ENCODE data around the gene UVRAG.

Gene UVRAG

DNA sequence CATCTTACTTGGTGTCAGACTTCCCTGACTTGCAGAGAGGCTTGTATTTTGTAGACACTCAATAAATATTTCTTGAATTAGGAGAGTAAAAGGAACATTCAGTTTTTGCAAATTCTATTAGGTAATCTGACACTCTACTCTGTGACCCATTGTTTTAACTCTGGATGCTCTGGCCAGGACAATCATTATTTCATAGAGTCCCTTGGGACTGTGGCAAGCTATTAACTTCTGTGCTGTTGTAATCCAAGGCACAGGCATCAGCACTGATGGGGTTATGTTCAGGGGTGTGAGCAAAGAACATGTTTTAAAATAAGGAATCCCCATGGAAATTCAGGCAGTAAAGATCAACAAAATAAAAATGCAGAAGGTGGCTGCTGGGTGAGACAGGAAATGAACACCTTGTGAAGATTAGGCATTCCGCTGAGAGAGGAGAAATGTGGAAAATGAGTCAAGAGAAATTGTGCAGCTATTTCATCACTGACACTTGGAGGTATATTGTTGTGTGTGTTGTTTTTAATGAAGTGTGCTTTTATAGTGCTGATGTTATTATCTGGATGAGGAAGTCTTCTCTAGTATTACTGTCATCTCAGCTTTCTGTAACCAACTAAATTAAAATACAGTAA lies 216.1 kb downstream of the UVRAG start:
- H3K4me1 ChIP-seq (ENCODE audit: control insufficient read depth, insufficient read depth, low read depth, low read length), result no peaks in the 10 kb centered on the region
- H3K27ac ChIP-seq (ENCODE audit: low read length, poor library complexity, severe bottlenecking), result peak overlapping the region; percentile 86
- H4K8ac ChIP-seq (ENCODE audit: low read length), result no peak overlapping the region
- H3K23ac ChIP-seq (ENCODE audit: low read length in 2 of 2), result no peak overlapping the region
- no peak overlapping the region for H2BK12ac ChIP-seq (ENCODE audit: low read length in 2 of 2)
- DNase-seq, result no peak
- no peak overlapping the region for H2BK5ac ChIP-seq (ENCODE audit: low read depth, low read length, poor library complexity, severe bottlenecking)
- no peak overlapping the region for H4K91ac ChIP-seq (ENCODE audit: low read length)
- no peaks in the 10 kb centered on the region for H3K27me3 ChIP-seq (ENCODE audit: control insufficient read depth in 1 of 2, insufficient read depth in 1 of 2, low read length in 2 of 2)
- H3K36me3 ChIP-seq (ENCODE audit: control insufficient read depth in 1 of 2, insufficient read depth in 2 of 2, low read depth in 1 of 2, low read length in 2 of 2), result peaks cover 0 to 3% of the 10 kb centered on the region in 2 experiments
- WGBS, result 96% methylated on average over 1 of the region's 1 CpG
- no peak overlapping the region for H3K4me3 ChIP-seq (ENCODE audit: insufficient read depth in 1 of 2, low read depth in 1 of 2, low read length in 2 of 2)
- peaks cover 7% of the 10 kb centered on the region for H3K9me3 ChIP-seq (ENCODE audit: control insufficient read depth, low read length)
- H2AK5ac ChIP-seq (ENCODE audit: low read length, severe bottlenecking), result peak overlapping the region; percentile 61
- no peak overlapping the region for H2BK120ac ChIP-seq (ENCODE audit: low read depth, low read length)
- H2BK15ac ChIP-seq (ENCODE audit: low read depth, poor library complexity, severe bottlenecking), result no peak overlapping the region
- H3K4ac ChIP-seq (ENCODE audit: low read depth in 1 of 2, low read length in 2 of 2), result no peak overlapping the region
- H3K9ac ChIP-seq (ENCODE audit: low read length), result no peak overlapping the region
- H3K4me2 ChIP-seq (ENCODE audit: low read length, poor library complexity, severe bottlenecking), result no peak overlapping the region
- H3K18ac ChIP-seq (ENCODE audit: low read depth in 1 of 2, low read length in 2 of 2), result no peak overlapping the region
- no peak overlapping the region for H2AFZ ChIP-seq (ENCODE audit: low read depth, low read length)
- no peak overlapping the region for H3K14ac ChIP-seq (ENCODE audit: low read length in 2 of 2)
- peaks cover 3% of the 10 kb centered on the region for H3K79me1 ChIP-seq (replicated peaks; ENCODE audit: low read length, poor library complexity, severe bottlenecking)

DNA sequence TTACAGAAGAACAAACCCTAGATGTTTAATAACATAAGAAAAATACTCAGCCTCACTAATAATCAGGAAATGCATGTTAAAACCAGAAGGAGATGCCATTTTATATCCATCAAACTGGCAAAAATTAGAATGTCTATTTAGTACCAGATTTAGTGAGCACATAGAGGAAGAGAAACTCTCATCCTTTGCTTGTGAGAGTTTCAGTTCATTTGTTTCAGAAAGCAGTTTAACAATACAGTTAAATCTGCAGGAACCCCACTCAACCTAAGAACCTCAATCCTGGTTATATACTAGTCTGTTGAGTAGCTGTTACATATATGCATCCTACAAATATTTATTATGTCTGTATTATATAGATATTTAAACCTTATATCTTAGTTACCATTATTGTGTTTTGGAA lies 218.7 kb downstream of the UVRAG start:
- Histone ChIP-seq H2BK12ac (ENCODE audit: low read length in 2 of 2) (no peak overlapping the region), H4K8ac (ENCODE audit: low read length) (no peak overlapping the region), H2BK120ac (ENCODE audit: low read depth, low read length) (no peak overlapping the region), H3K14ac (ENCODE audit: low read length in 2 of 2) (no peak overlapping the region), H3K9me3 (ENCODE audit: control insufficient read depth, low read length) (peaks cover 6% of the 10 kb centered on the region), H2BK5ac (ENCODE audit: low read depth, low read length, poor library complexity, severe bottlenecking) (no peak overlapping the region), H2BK15ac (ENCODE audit: low read depth, poor library complexity, severe bottlenecking) (no peak overlapping the region), H3K23ac (ENCODE audit: low read length in 2 of 2) (no peak overlapping the region), H3K4me1 (ENCODE audit: control insufficient read depth, insufficient read depth, low read depth, low read length) (peaks cover 3% of the 10 kb centered on the region), H3K9ac (ENCODE audit: low read length) (no peak overlapping the region), H3K4me3 (ENCODE audit: insufficient read depth in 1 of 2, low read depth in 1 of 2, low read length in 2 of 2) (no peak overlapping the region), H2AK5ac (ENCODE audit: low read length, severe bottlenecking) (no peak overlapping the region), H3K27ac (ENCODE audit: low read length, poor library complexity, severe bottlenecking) (no peak overlapping the region), H2AFZ (ENCODE audit: low read depth, low read length) (no peak overlapping the region), H3K18ac (ENCODE audit: low read depth in 1 of 2, low read length in 2 of 2) (no peak overlapping the region), H3K4ac (ENCODE audit: low read depth in 1 of 2, low read length in 2 of 2) (no peak overlapping the region), H4K91ac (ENCODE audit: low read length) (no peak overlapping the region), H3K27me3 (ENCODE audit: control insufficient read depth in 1 of 2, insufficient read depth in 1 of 2, low read length in 2 of 2) (no peaks in the 10 kb centered on the region), H3K36me3 (ENCODE audit: control insufficient read depth in 1 of 2, insufficient read depth in 2 of 2, low read depth in 1 of 2, low read length in 2 of 2) (peaks cover 0 to 3% of the 10 kb centered on the region in 2 experiments), H3K79me1 (replicated peaks; ENCODE audit: low read length, poor library complexity, severe bottlenecking) (peaks cover 5% of the 10 kb centered on the region), H3K4me2 (ENCODE audit: low read length, poor library complexity, severe bottlenecking) (no peak overlapping the region)
- DNase-seq, result no peak

- H2BK5ac ChIP-seq (ENCODE audit: low read depth, low read length, poor library complexity, severe bottlenecking), result no peak overlapping the region
- H3K4ac ChIP-seq (ENCODE audit: low read depth in 1 of 2, low read length in 2 of 2), result no peak overlapping the region
- H3K4me3 ChIP-seq (ENCODE audit: insufficient read depth in 1 of 2, low read depth in 1 of 2, low read length in 2 of 2), result no peak overlapping the region
- no peak overlapping the region for H3K14ac ChIP-seq (ENCODE audit: low read length in 2 of 2)
- no peak overlapping the region for H2BK120ac ChIP-seq (ENCODE audit: low read depth, low read length)
- no peak overlapping the region for H3K18ac ChIP-seq (ENCODE audit: low read depth in 1 of 2, low read length in 2 of 2)
- no peak overlapping the region for H3K23ac ChIP-seq (ENCODE audit: low read length in 2 of 2)
- H2AFZ ChIP-seq (ENCODE audit: low read depth, low read length), result no peak overlapping the region
- no peak overlapping the region for H2BK12ac ChIP-seq (ENCODE audit: low read length in 2 of 2)
- H2AK5ac ChIP-seq (ENCODE audit: low read length, severe bottlenecking), result no peak overlapping the region
- no peak overlapping the region for H4K91ac ChIP-seq (ENCODE audit: low read length)
- H3K4me2 ChIP-seq (ENCODE audit: low read length, poor library complexity, severe bottlenecking), result no peak overlapping the region
- no peak overlapping the region for H3K9ac ChIP-seq (ENCODE audit: low read length)
- no peak for DNase-seq
- peaks cover 3% of the 10 kb centered on the region for H3K4me1 ChIP-seq (ENCODE audit: control insufficient read depth, insufficient read depth, low read depth, low read length)
- H4K8ac ChIP-seq (ENCODE audit: low read length), result no peak overlapping the region
- 100% methylated on average over 1 of the region's 2 CpGs for WGBS
- H3K27me3 ChIP-seq (ENCODE audit: control insufficient read depth in 1 of 2, insufficient read depth in 1 of 2, low read length in 2 of 2), result no peaks in the 10 kb centered on the region
- H3K9me3 ChIP-seq (ENCODE audit: control insufficient read depth, low read length), result no peaks in the 10 kb centered on the region
- no peak overlapping the region for H2BK15ac ChIP-seq (ENCODE audit: low read depth, poor library complexity, severe bottlenecking)
- H3K36me3 ChIP-seq (ENCODE audit: control insufficient read depth in 1 of 2, insufficient read depth in 2 of 2, low read depth in 1 of 2, low read length in 2 of 2), result no peaks in the 10 kb centered on the region
- no peak overlapping the region for H3K27ac ChIP-seq (ENCODE audit: low read length, poor library complexity, severe bottlenecking)
- H3K79me1 ChIP-seq (replicated peaks; ENCODE audit: low read length, poor library complexity, severe bottlenecking), result peaks cover 5% of the 10 kb centered on the region
These were observed 220.0 kb downstream of the UVRAG start for GRCh38 chr11:76035020-76035419.

GRCh38 chr11:76038608-76039007 lies 223.6 kb downstream of the UVRAG start:
- Histone ChIP-seq H3K4ac (ENCODE audit: low read depth in 1 of 2, low read length in 2 of 2) (no peak overlapping the region), H3K18ac (ENCODE audit: low read depth in 1 of 2, low read length in 2 of 2) (no peak overlapping the region), H4K91ac (ENCODE audit: low read length) (no peak overlapping the region)

More at GRCh38 chr11:76038608-76039007, 223.6 kb downstream of the UVRAG start:
- no peak overlapping the region for H2BK15ac ChIP-seq (ENCODE audit: low read depth, poor library complexity, severe bottlenecking)
- no peak overlapping the region for H3K23ac ChIP-seq (ENCODE audit: low read length in 2 of 2)
- H2AK5ac ChIP-seq (ENCODE audit: low read length, severe bottlenecking), result no peak overlapping the region
- H3K79me1 ChIP-seq (replicated peaks; ENCODE audit: low read length, poor library complexity, severe bottlenecking), result peaks cover 9% of the 10 kb centered on the region
- no peak overlapping the region for H2BK5ac ChIP-seq (ENCODE audit: low read depth, low read length, poor library complexity, severe bottlenecking)
- H3K4me1 ChIP-seq (ENCODE audit: control insufficient read depth, insufficient read depth, low read depth, low read length), result peaks cover 5% of the 10 kb centered on the region
- H3K36me3 ChIP-seq (ENCODE audit: control insufficient read depth in 1 of 2, insufficient read depth in 2 of 2, low read depth in 1 of 2, low read length in 2 of 2), result peaks cover 0 to 7% of the 10 kb centered on the region in 2 experiments
- no peak overlapping the region for H2BK120ac ChIP-seq (ENCODE audit: low read depth, low read length)
- no peak overlapping the region for H3K4me3 ChIP-seq (ENCODE audit: insufficient read depth in 1 of 2, low read depth in 1 of 2, low read length in 2 of 2)
- H3K9me3 ChIP-seq (ENCODE audit: control insufficient read depth, low read length), result no peaks in the 10 kb centered on the region
- no peaks in the 10 kb centered on the region for H3K27me3 ChIP-seq (ENCODE audit: control insufficient read depth in 1 of 2, insufficient read depth in 1 of 2, low read length in 2 of 2)
- no peak overlapping the region for H2BK12ac ChIP-seq (ENCODE audit: low read length in 2 of 2)
- no peak overlapping the region for H3K4me2 ChIP-seq (ENCODE audit: low read length, poor library complexity, severe bottlenecking)
- no peak overlapping the region for H3K27ac ChIP-seq (ENCODE audit: low read length, poor library complexity, severe bottlenecking)
- H3K14ac ChIP-seq (ENCODE audit: low read length in 2 of 2), result no peak overlapping the region
- no peak overlapping the region for H2AFZ ChIP-seq (ENCODE audit: low read depth, low read length)
- H3K9ac ChIP-seq (ENCODE audit: low read length), result no peak overlapping the region
- no peak overlapping the region for H4K8ac ChIP-seq (ENCODE audit: low read length)
- DNase-seq, result no peak

Measured in mesenchymal stem cell (in vitro differentiated cells and primary cell).